ENCODE data around the gene MNAT1. TPM values are rescaled to one million over a fixed set of nuclear protein-coding genes. Genes with fewer than 3 reads are reported as not detected.
"Not testable (repeated sequence)": the region's sequence is repeated elsewhere in the genome, so short reads cannot be mapped to it uniquely, and the experiment has no call there.

Gene MNAT1
- total and polyA plus RNA-seq, 12 donors, result 13.9 to 35.3 (median 27.2) TPM

DNA sequence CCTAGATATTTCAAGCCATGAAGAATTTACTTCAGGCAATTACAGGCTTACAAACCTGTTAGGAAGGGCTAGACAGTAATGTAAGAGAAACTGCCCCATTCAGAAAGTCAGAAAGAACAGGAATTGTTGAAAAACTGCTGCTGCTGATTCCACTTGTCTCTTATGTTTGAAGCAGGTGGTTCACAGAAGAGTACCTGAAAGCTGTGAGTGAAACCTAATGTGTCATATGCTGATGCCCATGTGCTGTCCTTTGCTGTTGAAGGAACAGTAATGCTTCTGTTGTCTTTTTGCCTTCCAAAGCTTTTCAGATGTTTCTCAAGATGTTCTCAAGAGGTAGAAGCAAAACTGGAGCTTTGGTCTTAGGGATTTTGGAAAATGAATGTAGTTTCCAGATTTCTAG, 39.0 kb downstream of the MNAT1 start:
- peaks cover 0 to 18% (median 6%) of the 10 kb centered on the region in 9 donors for H3K4me1 ChIP-seq
- DNase-seq, result no peak
- no peak for ATAC-seq
- intact Hi-C loops (cut with DNase I), result no loop called here
- H3K36me3 ChIP-seq, result no peaks in the 10 kb centered on the region
- no peak overlapping the region for H3K27ac ChIP-seq
- H3K4me3 ChIP-seq, result no peak overlapping the region
- no peaks in the 10 kb centered on the region for H3K27me3 ChIP-seq
- TF ChIP-seq, protein P1, sequence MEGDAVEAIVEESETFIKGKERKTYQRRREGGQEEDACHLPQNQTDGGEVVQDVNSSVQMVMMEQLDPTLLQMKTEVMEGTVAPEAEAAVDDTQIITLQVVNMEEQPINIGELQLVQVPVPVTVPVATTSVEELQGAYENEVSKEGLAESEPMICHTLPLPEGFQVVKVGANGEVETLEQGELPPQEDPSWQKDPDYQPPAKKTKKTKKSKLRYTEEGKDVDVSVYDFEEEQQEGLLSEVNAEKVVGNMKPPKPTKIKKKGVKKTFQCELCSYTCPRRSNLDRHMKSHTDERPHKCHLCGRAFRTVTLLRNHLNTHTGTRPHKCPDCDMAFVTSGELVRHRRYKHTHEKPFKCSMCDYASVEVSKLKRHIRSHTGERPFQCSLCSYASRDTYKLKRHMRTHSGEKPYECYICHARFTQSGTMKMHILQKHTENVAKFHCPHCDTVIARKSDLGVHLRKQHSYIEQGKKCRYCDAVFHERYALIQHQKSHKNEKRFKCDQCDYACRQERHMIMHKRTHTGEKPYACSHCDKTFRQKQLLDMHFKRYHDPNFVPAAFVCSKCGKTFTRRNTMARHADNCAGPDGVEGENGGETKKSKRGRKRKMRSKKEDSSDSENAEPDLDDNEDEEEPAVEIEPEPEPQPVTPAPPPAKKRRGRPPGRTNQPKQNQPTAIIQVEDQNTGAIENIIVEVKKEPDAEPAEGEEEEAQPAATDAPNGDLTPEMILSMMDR (IDR thresholded peaks at IDR 0.05), result no peak
- H3K9me3 ChIP-seq, result no peaks in the 10 kb centered on the region

DNA sequence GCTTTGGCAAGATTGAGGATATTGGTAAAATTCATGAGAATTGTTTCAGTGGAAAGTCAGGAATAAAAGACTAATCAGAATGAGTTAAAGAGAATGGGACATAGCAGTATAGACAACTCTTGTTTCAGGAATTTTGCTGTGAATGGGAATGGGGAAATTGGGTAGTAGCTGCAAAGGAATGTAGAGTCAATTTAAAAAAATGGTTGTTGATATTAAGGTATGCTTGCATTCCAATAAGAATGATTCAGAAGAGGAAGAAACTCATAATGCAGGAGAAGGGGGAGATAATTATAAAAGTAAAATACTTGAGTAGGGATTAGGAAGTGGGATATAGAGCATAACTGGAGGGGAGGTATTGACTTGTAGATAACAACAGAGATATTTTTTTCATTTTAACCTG, 40.7 kb downstream of the MNAT1 start:
- Histone ChIP-seq H3K27ac (no peak overlapping the region), H3K36me3 (no peaks in the 10 kb centered on the region), H3K9me3 (no peaks in the 10 kb centered on the region), H3K27me3 (no peaks in the 10 kb centered on the region), H3K4me1 (peaks cover 0 to 19% (median 6%) of the 10 kb centered on the region in 9 donors), H3K4me3 (no peak overlapping the region)
- intact Hi-C loops (cut with DNase I), result no loop called here
- TF ChIP-seq, protein P1 (IDR thresholded peaks at IDR 0.05), result no peak
- ATAC-seq (no peak), DNase-seq (no peak)

- Histone ChIP-seq H3K27me3 (no peaks in the 10 kb centered on the region), H3K36me3 (no peaks in the 10 kb centered on the region), H3K4me3 (no peak overlapping the region), H3K9me3 (no peaks in the 10 kb centered on the region), H3K4me1 (peaks cover 0 to 19% (median 7%) of the 10 kb centered on the region in 9 donors), H3K27ac (peak overlapping the region in 1 of 10 donors; percentile 27)
- TF ChIP-seq, protein P1 (IDR thresholded peaks at IDR 0.05), result no peak
- intact Hi-C loops (cut with DNase I), result no loop called here
- peak in 1 of 2 donors; percentile 9 for DNase-seq
- ATAC-seq, result peak in 2 of 8 donors; percentile 37 to 49
Measured at GRCh38 chr14:60777856-60778578, 43.5 kb downstream of the MNAT1 start.

- ATAC-seq; intact Hi-C loops (cut with DNase I); H3K27ac ChIP-seq: not testable (repeated sequence)
Measured at GRCh38 chr14:60779745-60780514, 45.4 kb downstream of the MNAT1 start.

DNA sequence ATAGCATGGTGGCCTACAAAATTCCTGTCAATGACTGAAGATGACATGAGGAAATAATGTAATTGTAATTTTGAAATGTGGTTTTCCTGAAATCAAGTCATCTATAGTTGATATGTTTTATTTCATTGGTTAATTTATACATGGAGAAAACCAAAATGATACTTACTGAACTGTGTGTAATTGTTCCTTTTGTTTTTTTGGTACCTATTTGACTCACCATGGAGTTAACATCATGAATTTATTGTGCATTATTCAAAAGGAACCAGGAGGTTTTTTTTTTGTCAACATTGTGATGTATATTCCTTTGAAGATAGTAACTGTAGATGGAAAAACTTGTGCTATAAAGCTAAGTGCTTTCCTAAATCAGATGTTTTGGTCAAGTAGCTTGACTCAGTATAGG, 46.0 kb downstream of the MNAT1 start:
- H3K36me3 ChIP-seq; H3K27me3 ChIP-seq; H3K27ac ChIP-seq; H3K4me3 ChIP-seq; DNase-seq; H3K9me3 ChIP-seq; intact Hi-C loops (cut with DNase I); ATAC-seq: not testable (repeated sequence)
- peaks cover 0 to 13% (median 7%) of the 10 kb centered on the region in 9 donors for H3K4me1 ChIP-seq

More at GRCh38 chr14:60779745-60780514, 45.4 kb downstream of the MNAT1 start:
- 93 to 94% methylated on average over 18 of the region's 18 CpGs for WGBS, 2 donors
- not testable (repeated sequence) for DNase-seq, H3K9me3 ChIP-seq, H3K36me3 ChIP-seq, H3K4me3 ChIP-seq, H3K27me3 ChIP-seq
- peaks cover 0 to 13% (median 7%) of the 10 kb centered on the region in 9 donors for H3K4me1 ChIP-seq

Data from heart right ventricle (tissue), 16 donors.